Natural killer cell (primary cell): Measurements from ENCODE around the gene PPP4R3B. TPM values are rescaled to one million over a fixed set of nuclear protein-coding genes. Genes with fewer than 3 reads are reported as not detected.

Experiments
- ATAC-seq, 3 donors: fragments of 150-1000 bp in 2 of 3; fragments of 200-7000 bp in 1 of 3; cut with Tn5 transposase; 1 replicate in 1 of 3; 2 replicates in 2 of 3; pipeline ENCODE4 v1.10.0; 2021; ENCODE audit warnings: mild to moderate bottlenecking in 2 of 3, moderate library complexity in 2 of 3
- DNase-seq, 2 donors: peaks; one replicate each; pipeline versions ENCODE4 v3.0.0 to v3.0.0-alpha.2; 2013 to 2021; ENCODE audit warnings: mixed read lengths in 1 of 2
- H3K27ac ChIP-seq: one replicate; pipeline ENCODE4 v1.5.1; 2013; ENCODE audit warnings: mild to moderate bottlenecking, low read length
- H3K27me3 ChIP-seq: one replicate; pipeline ENCODE4 v1.6.1; 2013; ENCODE audit warnings: low read length; ENCODE audit not compliant: control insufficient read depth, insufficient read depth
- H3K36me3 ChIP-seq: one replicate; pipeline ENCODE4 v1.6.1; 2013; ENCODE audit warnings: low read length; ENCODE audit not compliant: control insufficient read depth, insufficient read depth
- H3K4me1 ChIP-seq: one replicate; pipeline ENCODE4 v1.6.1; 2013; ENCODE audit warnings: low read length; ENCODE audit not compliant: control insufficient read depth, insufficient read depth
- H3K4me3 ChIP-seq: one replicate; pipeline ENCODE4 v1.5.1; 2013; ENCODE audit warnings: low read length
- H3K9me3 ChIP-seq: one replicate; pipeline ENCODE4 v1.6.1; 2013; ENCODE audit warnings: low read length; ENCODE audit not compliant: control insufficient read depth, insufficient read depth
- H3K27ac Mint-ChIP-seq, 2 donors: one replicate each; pipeline ENCODE4 v1.8.0; 2022; ENCODE audit warnings: mild to moderate bottlenecking in 2 of 2, mixed read lengths in 2 of 2, moderate library complexity in 1 of 2
- H3K27me3 Mint-ChIP-seq, 2 donors: one replicate each; pipeline ENCODE4 v1.8.0; 2022; ENCODE audit warnings: low read depth in 2 of 2, mixed read lengths in 2 of 2
- H3K36me3 Mint-ChIP-seq: one replicate; pipeline ENCODE4 v1.8.0; 2022; ENCODE audit warnings: mixed read lengths
- H3K4me1 Mint-ChIP-seq, 2 donors: one replicate each; pipeline ENCODE4 v1.8.0; 2022; ENCODE audit warnings: mixed read lengths in 2 of 2
- H3K4me3 Mint-ChIP-seq: one replicate; pipeline ENCODE4 v1.8.0; 2022; ENCODE audit warnings: mild to moderate bottlenecking, moderate library complexity, mixed read lengths
- H3K9me3 Mint-ChIP-seq, 2 donors: one replicate each; pipeline ENCODE4 v1.8.0; 2022; ENCODE audit warnings: mixed read lengths in 2 of 2
- CTCF ChIP-seq: fragments of 200-600 bp; IDR thresholded peaks from one replicate; pipeline ENCODE4 v1.8.0; 2022; ENCODE audit warnings: antibody characterized with exemption
- WGBS: methylation state at CpG from one replicate; pipeline ENCODE4 v1.1.7; 2013; ENCODE audit warnings: missing lambda C conversion rate; ENCODE audit not compliant: insufficient coverage; 5-methylcytosine and 5-hydroxymethylcytosine counted together
- intact Hi-C: fragments of 100-400 bp; cut with micrococcal nuclease; formaldehyde crosslinking; loops from one replicate; pipeline ENCODE4 v1.14.2; 2022
- total RNA-seq, 4 donors: library from RNA; stranded (reverse); fragments of 120-200 nt in 1 of 4; gene quantifications; one replicate each; pipeline versions ENCODE4 v1.2.3 to v1.2.4, GENCODE V29; 2013 to 2022

Gene PPP4R3B
- total RNA-seq, 3 donors from 2014 or later (not counting 1 experiment from before 2014, with no cell fraction given) = 65.1 to 97.9 (median 84.9) TPM

GRCh38 chr2:55519938-55520885, 97.2 kb downstream of the PPP4R3B start:
- intact Hi-C loops = loop anchor here (1.0 kb wide), 2 partner anchors 97 to 288 kb away; partner anchors contain the start of genes CLHC1, PPP4R3B and RPS27A
- H3K27me3 ChIP-seq = no peaks in the 10 kb centered on the region
- Mint-ChIP-seq H3K9me3 (no peaks in the 10 kb centered on the region), H3K36me3 (no peaks in the 10 kb centered on the region), H3K27me3 (no peaks in the 10 kb centered on the region), H3K4me3 (peak overlapping the region; percentile 100), H3K27ac (peak overlapping the region; percentile 90 to 100), H3K4me1 (peaks cover 18 to 22% of the 10 kb centered on the region in 2 donors)
- TF ChIP-seq CTCF = no peak
- H3K27ac ChIP-seq = peak overlapping the region; percentile 85
- peak in 1 of 2 donors; percentile 66 for DNase-seq
- ATAC-seq = peak; percentile 5 to 7 (median 6)
- peaks cover 6% of the 10 kb centered on the region for H3K36me3 ChIP-seq
- WGBS = 2% methylated on average over 30 of the region's 35 CpGs
- peaks cover 16% of the 10 kb centered on the region for H3K4me1 ChIP-seq
- H3K4me3 ChIP-seq = peak overlapping the region; percentile 62
- no peaks in the 10 kb centered on the region for H3K9me3 ChIP-seq

- Mint-ChIP-seq H3K27me3 (no peaks in the 10 kb centered on the region), H3K4me1 (peaks cover 18 to 22% of the 10 kb centered on the region in 2 donors), H3K27ac (peak overlapping the region; percentile 90 to 100), H3K36me3 (no peaks in the 10 kb centered on the region), H3K4me3 (peak overlapping the region; percentile 100), H3K9me3 (no peaks in the 10 kb centered on the region)
- 53% methylated on average over 7 of the region's 9 CpGs for WGBS
- H3K4me3 ChIP-seq = peak overlapping the region; percentile 62
- peaks cover 16% of the 10 kb centered on the region for H3K4me1 ChIP-seq
- no peaks in the 10 kb centered on the region for H3K27me3 ChIP-seq
- DNase-seq (peak in 1 of 2 donors; percentile 56), ATAC-seq (peak in 2 of 3 donors; percentile 1 to 4)
- peaks cover 3% of the 10 kb centered on the region for H3K36me3 ChIP-seq
- peak overlapping the region; percentile 85 for H3K27ac ChIP-seq
- H3K9me3 ChIP-seq = no peaks in the 10 kb centered on the region
- intact Hi-C loops = loop anchor here (1.0 kb wide), 2 partner anchors 98 to 287 kb away; partner anchors contain the start of genes CLHC1, PPP4R3B and RPS27A
- TF ChIP-seq CTCF = no peak
Observed at GRCh38 chr2:55518841-55519165, 98.6 kb downstream of the PPP4R3B start.

- Histone ChIP-seq H3K27ac (no peak overlapping the region), H3K9me3 (no peaks in the 10 kb centered on the region), H3K4me3 (no peak overlapping the region), H3K36me3 (no peaks in the 10 kb centered on the region), H3K4me1 (no peaks in the 10 kb centered on the region), H3K27me3 (no peaks in the 10 kb centered on the region)
- intact Hi-C loops = no loop called here
- no CpG with 5 or more reads among the region's 7 CpGs for WGBS
- H3K9me3 Mint-ChIP-seq = no peaks in the 10 kb centered on the region
- no peaks in the 10 kb centered on the region for H3K36me3 Mint-ChIP-seq
- DNase-seq = no peak
- H3K27ac Mint-ChIP-seq = no peak overlapping the region
- no peak overlapping the region for H3K4me3 Mint-ChIP-seq
- TF ChIP-seq CTCF = no peak
- no peak for ATAC-seq
- no peaks in the 10 kb centered on the region for H3K27me3 Mint-ChIP-seq
- H3K4me1 Mint-ChIP-seq = no peaks in the 10 kb centered on the region
Observed at GRCh38 chr2:55511508-55512124, 105.8 kb downstream of the PPP4R3B start.
